ENCODE results near the gene KDM4B.

The KDM4B gene

DNA sequence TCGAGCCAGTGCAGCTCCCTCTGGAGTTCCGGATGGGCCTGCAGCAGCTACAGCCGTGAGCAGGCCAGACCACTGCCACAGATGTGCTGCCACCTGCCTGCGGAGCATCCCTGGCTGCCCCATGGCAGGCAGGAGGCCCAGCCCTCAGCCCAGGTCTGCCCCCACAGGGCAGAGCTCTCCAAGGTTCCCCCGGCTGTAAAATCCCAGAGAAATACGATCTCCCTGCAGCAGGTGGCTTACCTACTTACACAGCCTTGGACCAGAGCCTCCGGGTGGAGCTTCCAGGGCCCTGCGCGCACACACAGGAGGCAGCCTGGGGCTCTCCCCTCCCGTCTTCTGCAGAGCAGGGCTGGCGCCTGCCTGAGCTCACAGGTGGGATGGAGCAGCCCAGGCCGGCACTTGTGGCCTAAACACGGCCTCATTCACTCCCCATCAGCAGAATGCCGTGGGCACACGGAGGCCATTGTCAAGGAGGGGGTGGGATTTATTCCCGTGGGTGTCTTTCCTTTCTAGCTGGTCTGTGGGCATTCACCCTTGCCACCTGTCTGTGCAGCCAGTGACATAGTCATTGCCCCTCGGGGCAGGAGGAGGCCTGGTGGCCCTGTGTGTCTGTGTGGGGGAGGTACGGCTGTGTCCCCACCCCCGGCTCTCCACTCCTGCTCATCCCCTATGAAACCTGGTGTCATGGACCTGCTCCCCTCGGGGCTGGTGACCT lies 118.0 kb downstream of the KDM4B start:
- DNase-seq (ENCODE audit: low read depth in 2 of 2), result no peak

DNA sequence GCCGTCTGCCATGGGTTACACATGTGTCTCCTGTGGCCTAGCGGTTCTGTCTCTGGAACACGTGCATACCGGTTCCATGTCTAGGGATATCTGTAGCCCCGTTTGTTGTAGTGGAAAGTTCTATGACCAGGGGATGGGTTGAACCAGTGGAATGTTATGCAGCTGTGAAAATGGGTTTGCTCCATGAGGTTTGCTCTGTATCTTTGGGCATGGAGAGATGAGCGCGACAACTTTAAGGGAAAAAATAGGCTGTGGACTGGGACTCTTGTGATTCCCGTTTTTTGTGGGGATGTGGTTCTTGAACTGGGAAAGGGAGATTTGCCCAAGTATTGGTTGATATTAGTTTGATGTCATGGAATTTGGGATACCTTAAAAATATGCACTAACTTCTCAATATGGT lies 120.4 kb downstream of the KDM4B start:
- no peak for DNase-seq (ENCODE audit: low read depth in 2 of 2)

DNA sequence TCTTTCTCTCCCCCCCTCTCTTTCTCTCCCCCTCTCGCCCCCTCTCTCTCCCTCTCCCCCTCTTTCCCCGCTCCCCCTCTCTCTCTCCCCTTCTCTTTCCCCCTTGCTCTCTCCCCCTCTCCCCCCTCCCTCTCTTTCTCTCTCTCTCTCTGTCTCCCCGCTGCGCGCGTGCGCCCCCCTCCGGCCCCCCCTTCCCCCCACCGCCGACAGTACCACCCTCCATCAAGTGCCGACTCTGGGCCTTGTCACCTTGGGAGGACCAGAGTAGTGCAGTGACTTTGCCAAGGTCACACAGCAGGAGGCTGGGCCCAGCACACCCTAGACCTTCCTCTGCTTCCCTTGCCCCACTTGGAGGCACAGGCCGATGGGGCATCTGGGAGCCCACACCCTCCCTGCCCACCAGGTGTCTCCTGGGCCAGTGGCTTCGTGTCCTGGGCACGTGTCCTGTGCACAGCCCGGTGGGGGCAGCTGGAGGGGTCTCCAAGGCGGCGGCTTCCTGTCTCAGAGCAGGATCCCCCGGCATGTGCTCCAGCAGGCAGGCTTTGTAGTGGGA lies 121.6 kb downstream of the KDM4B start:
- no peak for DNase-seq (ENCODE audit: low read depth in 2 of 2)

DNA sequence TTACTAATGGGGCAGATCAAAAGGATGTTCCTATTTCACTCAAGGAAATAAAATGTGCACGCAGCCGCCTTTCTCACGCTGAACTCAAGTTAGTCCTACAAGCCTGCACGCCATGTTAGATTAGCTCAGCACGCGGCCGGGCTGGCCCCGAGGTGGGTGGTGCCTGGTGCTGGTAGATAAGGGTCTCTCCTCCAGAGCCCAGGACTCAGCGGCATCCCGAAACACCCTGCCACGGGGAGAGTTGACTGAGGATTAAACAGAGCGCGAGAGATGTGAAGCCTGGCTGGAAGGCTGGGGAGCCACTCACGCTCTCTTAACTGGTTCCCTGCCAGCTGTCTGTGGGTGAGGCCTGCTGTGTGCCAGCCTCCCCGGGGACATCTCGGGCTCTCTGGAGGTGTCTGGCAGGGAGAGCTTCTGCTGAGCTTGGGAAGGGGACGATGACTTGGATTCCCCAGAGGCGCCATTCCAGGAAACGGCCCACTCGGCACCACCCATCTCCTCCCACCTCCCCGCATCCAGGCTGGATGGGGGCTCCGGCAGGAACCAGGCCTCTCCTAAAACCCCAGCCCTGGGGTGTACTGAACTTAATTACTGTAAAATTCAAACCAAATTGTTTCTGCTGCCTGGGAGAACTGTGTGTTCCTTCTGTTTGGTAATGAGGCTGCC lies 122.2 kb downstream of the KDM4B start:
- no peak for DNase-seq (ENCODE audit: low read depth in 2 of 2)

DNA sequence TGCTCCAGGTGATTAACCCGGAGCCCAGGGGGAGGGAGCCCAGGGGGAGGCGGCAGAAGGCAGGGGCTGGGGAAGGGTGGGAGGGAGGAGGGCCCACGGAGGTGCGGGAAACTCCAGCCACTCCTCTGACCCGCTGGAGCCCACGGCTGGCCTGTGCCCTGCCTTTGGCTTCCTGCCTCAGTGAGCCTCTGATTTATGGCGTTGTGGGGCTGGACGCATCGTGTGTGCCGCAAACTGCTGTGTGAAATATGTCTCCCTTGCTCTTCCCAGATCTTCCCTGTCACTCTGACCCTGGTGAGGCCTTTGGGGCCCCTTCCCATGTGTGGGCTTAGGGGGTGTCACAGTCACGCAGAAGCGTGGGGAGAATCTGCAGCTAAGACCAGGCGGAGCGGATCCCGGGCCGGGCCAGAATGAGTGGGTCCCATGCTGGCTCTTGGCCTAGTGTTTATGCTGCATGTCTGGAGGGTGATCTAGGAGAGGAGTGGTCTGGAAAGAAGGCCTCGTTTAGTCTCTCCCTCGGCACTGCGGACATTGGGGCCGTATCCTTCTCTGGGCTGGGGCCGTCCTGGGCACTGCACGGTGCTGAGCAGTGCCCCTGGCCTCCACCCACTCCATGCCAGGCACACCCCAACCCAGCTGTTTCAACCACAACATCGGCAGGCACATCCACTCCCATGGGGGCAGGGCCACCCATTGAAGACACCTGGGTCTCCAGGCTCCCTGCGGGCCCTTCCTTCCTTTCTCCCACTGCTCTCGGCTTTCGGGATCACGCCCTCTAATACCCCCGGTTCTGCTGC lies 123.0 kb downstream of the KDM4B start:
- no peak for DNase-seq (ENCODE audit: low read depth in 2 of 2)

DNA sequence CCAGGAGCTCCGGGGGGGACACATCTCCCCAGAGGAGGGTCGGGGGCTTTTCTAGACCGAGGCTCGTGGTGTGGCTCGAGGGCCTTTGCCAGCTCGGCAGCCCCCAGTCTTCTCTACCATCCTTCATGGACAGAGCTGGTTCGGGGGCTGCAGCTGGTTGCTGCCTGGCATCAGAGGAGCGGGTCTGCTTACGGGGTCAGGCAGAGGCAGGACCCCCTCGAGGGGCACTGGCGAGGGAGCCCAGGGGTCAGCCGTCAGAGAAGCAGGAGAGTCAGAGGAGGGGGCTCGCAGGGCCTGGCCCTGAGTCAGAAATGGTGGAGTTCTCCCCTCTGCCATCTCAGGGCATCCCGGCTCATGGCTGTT lies 123.5 kb downstream of the KDM4B start:
- DNase-seq (ENCODE audit: low read depth in 2 of 2), result no peak

DNA sequence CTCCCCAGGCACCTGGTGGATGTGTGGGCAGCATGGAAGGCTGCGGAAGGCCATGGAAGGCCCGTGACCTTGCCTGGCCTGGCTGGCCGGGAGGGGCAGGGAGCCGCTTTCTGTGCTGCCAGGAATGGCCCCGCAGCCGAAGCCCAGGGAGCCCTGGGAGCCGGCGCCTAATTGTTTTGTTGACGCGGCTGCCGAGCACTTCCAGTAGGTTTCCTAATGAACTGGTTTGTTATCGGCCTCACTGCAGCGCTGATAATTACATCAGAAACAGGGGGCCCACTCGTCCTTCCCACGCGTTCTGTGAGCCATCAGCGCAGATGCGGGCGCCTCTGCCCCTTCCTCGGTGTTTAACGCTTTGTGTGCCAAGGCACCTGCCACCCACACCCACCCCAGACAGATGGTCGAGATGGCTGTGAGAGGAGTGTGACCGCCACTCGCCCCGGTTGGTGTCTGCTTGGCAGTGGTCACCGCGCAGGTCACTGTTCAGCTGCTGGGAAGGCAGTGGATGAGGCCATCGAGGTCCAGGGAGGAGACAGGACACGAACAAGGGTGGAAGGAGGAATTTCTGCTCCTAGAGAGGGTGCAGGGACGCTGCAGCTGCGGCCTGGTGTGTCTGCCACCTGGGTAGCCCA lies 124.5 kb downstream of the KDM4B start:
- DNase-seq (ENCODE audit: low read depth in 2 of 2), result no peak

DNA sequence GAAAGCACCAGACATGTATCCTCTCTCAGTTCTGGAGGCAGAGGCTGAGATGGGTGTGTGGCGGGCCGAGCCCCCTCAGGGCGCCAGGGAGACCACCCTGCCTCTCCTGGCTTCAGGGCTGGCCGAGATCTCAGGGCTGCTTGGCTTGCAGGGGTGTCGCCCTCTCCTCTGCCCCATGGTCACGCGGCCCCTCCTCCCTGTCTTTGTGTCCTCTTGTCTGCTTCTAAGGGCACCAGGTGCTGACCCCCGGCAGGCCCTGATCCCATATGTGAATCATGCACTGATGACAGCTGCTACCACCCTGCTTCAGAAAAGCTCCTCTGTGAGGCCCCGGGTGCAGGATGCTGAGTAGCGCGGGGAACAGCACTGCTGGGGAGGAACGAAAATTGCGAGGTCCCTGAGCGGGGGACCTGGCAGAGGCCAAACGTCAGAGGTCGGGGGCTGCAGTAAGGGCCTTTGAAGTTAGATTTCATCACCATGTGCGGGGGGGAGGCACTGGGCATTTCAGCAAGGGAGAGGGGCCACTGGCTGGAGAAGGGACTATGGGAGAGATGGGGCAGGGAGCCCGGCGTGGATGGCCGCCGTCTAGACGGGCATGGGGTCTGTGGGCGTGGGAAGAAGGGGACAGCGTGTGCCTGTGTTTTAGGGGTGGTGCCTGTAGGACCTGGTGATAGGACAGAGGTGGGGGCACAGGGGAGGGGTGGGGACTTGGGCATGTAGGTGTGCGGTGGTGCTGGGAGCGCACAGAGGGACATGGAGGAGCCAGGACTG lies 125.2 kb downstream of the KDM4B start:
- no peak for DNase-seq (ENCODE audit: low read depth in 2 of 2)

DNA sequence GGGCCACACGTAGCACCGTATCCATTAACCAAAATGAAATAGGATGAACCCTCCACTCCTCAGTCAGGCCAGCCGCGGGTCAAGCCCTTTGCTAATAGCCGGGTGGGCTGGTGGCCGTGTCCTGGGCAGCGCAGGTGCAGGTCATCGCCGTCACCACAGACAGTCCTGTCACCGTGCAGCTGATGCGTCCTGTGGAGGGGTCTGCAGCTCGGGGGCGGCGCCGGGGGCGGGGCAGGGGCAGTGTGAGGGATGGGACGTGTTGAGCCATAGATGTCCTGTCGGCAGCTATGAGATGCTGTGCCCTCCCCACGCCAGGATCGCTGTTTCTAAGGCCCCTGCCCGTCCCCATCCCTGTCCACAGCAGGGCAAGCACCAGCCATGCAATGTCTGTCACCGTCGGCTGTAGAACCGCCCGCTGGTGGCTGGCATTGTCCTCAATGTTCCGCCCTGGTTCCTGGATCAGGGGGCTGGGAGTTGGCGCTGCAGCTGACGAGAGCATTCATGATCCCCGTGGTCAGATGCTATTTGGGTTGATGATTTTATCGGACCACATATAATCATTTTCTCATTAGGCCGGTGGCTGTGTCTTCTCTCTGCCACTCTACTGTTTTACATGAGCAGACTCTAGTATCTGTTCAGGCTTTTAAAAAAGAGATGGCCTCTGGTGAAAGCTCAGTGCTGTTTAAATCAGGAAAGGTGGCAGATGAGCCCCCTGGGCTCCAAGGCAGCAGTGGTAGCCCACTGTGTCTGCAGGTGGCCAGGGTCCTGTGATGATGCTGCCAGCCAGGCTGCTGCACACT lies 126.1 kb downstream of the KDM4B start:
- no peak for DNase-seq (ENCODE audit: low read depth in 2 of 2)

DNA sequence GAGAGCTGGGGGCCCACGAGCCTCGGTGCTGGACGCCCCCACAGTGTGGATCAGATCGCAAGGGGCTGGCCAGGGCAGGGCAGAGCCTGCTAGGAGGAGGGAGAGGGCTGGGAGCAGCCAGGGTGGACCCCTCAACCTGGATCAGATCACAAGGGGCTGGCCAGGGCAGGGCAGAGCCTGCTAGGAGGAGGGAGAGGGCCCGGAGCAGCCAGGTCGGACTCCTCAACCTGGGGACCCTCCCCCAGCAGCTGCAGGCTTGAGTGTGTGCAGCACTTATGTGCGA lies 126.6 kb downstream of the KDM4B start:
- DNase-seq (ENCODE audit: low read depth in 2 of 2), result no peak

DNA sequence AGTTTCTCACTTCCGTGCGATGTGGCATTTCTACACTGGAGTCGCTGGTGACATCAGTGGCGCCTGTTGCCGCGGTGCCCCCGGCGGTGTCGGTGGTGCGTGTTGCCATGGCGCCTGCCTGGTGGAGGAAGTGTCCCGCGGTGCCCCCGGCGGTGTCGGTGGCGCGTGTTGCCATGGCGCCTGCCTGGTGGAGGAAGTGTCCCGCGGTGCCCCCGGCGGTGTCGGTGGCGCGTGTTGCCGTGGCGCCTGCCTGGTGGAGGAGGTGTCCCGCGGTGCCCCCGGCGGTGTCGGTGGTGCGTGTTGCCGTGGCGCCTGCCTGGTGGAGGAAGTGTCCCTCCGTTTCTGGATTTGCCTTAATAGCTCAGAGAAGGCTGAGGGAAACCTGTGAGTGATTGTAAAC lies 127.6 kb downstream of the KDM4B start:
- DNase-seq (ENCODE audit: low read depth in 2 of 2), result no peak

DNA sequence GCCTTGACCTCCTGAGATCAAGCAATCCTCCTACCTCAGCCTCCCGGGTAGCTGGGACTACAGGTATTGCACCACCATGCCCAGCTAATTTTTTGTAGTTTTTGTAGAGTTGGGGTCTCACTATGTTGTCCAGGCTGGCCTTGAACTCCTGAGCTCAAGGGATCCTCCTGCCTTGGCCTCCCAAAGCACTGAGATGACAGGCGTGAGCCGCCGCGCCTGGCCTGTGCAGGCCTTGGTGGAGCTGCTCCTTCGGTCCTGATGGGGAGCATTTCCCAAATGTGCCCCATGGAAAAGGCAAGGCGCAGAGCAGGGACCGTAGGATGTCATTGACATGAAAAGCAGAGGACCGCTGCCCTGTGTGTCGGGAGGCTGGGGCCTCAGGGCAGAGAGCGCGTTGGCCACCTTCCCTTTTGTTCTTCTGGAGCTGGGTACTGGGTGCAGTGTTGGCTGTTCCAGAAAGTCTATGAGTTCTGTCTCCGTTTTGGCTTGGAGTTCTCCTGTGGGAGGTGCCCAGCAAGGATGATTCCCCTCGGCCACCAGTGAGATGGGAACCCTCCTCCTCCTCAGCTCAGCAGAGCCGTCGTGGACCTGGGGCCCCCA lies 128.5 kb downstream of the KDM4B start:
- no peak for DNase-seq (ENCODE audit: low read depth in 2 of 2)

DNA sequence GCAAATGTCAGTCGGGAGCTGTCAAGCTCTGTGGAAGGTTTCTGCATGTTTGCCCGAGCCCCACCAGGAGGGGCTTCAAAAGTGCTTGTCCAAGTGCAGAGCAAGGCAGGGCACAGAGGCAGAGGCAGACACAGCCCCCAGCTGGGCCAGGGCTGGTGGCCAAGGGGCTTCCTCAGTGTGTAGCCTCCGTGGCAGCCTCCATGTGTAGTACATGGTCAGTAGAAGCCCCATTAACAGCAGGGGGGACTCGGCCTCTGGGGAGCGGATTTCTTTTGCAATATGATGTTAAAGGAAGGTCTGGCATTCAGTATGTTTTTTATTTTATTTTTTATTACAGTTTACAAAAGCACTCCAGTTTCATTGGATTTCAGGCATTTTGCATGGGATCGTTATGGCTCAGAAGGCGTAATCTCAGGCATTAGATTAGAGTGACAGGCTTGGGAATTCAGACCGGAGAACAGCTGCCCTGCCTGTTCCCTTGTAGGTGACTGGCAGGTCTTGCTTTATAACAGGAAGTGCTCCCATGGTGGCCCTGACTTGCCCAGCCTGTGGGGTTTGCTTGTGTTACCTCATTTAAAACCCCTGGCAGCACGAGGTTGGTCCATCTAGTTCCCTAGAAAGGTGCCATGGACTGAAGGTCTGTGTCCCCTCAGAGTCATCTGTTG lies 129.2 kb downstream of the KDM4B start:
- no peak for DNase-seq (ENCODE audit: low read depth in 2 of 2)

DNA sequence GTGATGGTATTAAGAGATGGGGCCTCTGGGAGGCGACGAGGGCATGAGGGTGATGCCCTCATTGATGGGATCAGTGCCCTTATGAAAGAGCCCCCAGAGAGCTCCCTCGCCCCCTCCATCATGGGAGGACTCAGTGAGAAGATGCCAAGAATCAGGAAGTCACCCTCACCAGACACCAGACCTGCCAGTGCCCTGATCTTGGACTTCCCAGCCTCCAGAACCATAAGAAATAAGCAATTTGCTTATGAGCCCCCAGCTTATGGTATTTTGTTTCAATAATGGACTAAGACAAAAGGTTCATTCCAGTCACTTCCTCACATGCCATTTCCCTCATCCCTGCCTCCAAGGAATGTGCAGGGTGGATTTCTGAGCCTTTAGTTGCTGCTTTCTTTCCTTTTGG lies 129.7 kb downstream of the KDM4B start:
- DNase-seq (ENCODE audit: low read depth in 2 of 2), result no peak

DNA sequence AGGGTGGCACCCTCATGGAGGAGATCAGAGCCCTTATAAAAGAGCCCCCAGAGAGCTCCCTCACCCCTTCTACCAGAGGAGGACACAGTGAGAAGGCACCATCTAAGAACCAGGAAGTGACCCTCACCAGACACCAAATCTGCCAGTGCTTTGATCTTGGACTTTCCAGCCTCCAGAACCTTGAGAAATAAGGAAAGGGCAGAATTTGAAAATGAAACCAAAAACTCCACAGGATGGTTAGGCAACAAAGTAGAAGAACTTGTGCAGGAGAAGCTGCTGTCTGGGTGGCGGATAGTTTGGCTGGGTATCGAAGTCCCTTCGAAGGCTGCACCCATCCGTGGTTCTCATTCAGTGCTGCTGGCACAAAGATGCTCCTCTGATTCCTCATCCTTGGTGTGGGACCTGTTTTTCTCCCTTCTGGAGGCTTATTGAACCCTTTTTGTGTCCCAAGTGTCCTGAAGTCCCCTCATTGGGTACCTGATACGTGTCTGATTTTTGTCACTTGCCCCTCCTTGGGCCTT lies 130.8 kb downstream of the KDM4B start:
- DNase-seq (ENCODE audit: low read depth in 2 of 2), result no peak

DNA sequence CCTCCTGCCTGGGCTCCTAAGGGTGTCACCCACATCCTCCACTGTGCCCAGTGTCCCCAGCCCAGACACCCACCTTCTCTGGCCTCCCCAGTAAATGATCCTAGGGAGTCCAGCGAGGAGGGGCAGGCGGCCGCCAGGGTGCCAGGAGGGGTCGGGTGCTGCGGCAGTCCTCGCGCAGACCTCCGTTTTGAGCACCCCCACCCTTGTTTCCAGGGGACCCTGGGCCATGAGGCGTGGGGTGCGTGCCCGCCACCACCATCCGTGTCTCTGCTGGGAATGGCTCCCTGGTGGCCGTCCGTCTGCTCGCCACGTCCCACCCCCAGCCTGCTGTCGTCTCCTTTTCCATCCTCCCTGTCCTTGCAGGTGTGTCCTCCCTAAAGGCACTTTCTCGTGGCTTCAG lies 133.0 kb downstream of the KDM4B start:
- DNase-seq (ENCODE audit: low read depth in 2 of 2), result no peak

DNA sequence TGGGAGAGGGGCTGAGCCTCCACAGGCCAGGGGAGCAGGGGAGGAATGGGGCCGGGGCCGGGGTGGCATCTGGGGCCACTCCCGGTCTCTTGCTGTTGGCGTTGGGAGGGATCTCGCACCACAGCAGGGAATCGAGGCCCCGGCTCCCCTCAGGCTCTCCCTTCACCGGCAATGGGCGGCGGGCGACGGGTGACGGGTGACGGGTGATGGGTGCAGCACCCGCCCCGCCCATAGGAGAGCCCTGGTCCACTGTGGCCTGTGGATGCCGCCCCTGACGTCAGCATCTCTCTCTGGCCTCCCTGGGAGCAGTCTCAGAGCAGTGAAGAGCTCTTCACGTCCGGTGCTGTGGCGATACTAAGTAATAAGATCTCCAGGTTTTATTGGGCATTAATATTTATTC lies 133.6 kb downstream of the KDM4B start:
- no peak for DNase-seq (ENCODE audit: low read depth in 2 of 2)

DNA sequence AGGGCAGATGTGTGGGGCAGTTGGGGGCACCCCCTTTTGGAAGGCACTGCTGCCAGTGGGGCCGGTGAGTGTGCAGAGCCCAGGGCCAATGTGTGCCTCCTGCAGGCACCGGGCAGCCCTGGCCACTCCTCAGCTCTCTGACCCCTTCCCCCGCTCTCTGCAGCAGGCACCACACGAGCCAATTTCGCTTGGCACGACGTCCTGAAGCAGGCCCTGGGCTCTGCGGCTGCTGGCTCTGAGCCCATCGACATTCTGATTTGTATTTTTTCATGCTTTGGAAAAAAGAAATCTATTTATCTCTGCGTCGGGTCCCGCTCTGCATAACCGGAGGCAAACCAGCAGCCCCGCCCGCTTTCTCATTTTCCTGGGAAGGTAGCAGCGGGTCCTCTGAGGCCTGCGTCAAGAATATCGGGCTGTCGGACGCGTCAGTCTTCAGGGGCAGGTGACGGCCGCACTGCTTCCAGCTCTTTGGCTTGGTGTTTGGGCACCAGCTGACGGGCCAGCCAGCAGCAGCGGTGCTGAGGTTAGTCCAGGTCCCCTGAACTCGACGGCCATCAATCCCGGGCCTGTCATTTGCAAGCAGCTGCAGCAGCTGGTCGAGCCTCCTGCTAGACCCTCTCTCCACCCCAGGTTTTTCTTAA lies 134.3 kb downstream of the KDM4B start:
- no peak for DNase-seq (ENCODE audit: low read depth in 2 of 2)

DNA sequence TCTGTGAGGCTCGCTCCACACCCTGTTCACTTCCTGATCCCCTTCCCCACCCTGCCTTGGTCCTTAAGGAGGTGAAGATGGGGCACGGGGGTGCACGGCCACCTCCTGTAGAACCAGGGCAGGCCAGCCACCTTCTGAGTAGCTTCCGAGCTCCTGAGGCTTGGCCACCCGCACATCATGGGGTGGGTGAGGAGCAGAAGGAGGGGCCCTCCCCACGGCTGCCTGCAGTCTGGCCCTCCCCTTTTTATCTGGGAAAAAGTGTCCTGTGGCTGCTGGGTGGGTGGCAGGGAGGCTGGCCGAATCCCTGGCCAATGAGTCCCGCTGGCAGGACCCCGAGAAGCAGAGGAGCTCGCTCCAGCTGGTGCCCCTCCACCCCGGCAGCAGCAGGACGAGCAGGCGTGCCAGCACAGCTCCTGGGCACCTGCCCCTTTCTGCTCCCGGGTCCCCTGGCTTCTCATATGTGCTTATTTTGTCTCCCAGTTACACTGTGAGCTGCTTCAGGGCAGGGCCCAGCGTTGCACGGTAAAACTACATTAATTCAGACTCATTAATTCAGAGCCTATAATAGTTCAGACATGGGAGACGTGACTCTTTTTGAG lies 135.0 kb downstream of the KDM4B start:
- DNase-seq (ENCODE audit: low read depth in 2 of 2), result no peak
